K562 (cell line): ENCODE data around the gene POLR1B. TPM values are rescaled to one million over a fixed set of nuclear protein-coding genes. Genes with fewer than 3 reads are reported as not detected.

Experiments
- ATAC-seq: fragments of 200-7000 bp; cut with Tn5 transposase; 3 replicates; pipeline ENCODE4 v1.9.1; 2020; ENCODE audit warnings: moderate library complexity
- BruUV-seq: library from RNA; stranded (reverse); fragments of 400-500 nt; replicated peaks from 2 replicates; lab custom pipeline; 2021; lab: Mats Ljungman, UMichigan
- CTCF ChIA-PET: fragments of 300-600 bp; formaldehyde crosslinking; extraction: SDS; loops from one replicate; lab custom pipeline; 2021; ENCODE audit warnings: low intra/inter-chr PET ratio; lab: Yijun Ruan, JAX
- POLR2A ChIA-PET: fragments of 300-600, 350-650 bp; sonication (Branson Sonifier 250); formaldehyde crosslinking; extraction: SDS; loops from one replicate; lab custom pipeline; 2021; ENCODE audit warnings: antibody characterized with exemption, inconsistent platforms; lab: Yijun Ruan, JAX
- DNase-seq, 4 experiments: peaks; one replicate each; pipeline versions ENCODE4 v3.0.0 to v3.0.0-alpha.2; 2011 to 2018; ENCODE audit warnings: low spot score in 3 of 4, mixed read lengths in 3 of 4; ENCODE audit errors: extremely low read depth in 1 of 4
- FAIRE-seq: peaks from 2 replicates; lab custom pipeline; 2011; peaks lifted over from hg19 to GRCh38; lab: Jason Lieb, UNC
- H2AFZ ChIP-seq: 2 replicates; pipeline ENCODE4 v1.6.0; 2011; ENCODE audit warnings: low read depth, low read length, control low read depth, inconsistent platforms
- H3K27ac ChIP-seq: fragments of 200-600 bp; 3 replicates; pipeline ENCODE4 v1.8.0; 2011; ENCODE audit warnings: low read depth, mild to moderate bottlenecking, control low read depth, inconsistent platforms, low read length, moderate library complexity, mixed read lengths; ENCODE audit errors: extremely low read depth
- H3K27me3 ChIP-seq, 2 experiments: fragments of 300-600 bp in 1 of 2; 2 replicates in 1 of 2; 3 replicates in 1 of 2; pipeline versions ENCODE4 v1.6.0 to v1.8.0; 2011; ENCODE audit warnings: inconsistent platforms in 2 of 2, low read length in 2 of 2, mild to moderate bottlenecking in 1 of 2, mixed read lengths in 1 of 2, moderate library complexity in 1 of 2; ENCODE audit not compliant: control insufficient read depth in 2 of 2, insufficient read depth in 2 of 2
- H3K36me3 ChIP-seq: fragments of 300-600 bp; 3 replicates; pipeline ENCODE4 v1.8.0; 2011; ENCODE audit warnings: mild to moderate bottlenecking, low read length, inconsistent platforms; ENCODE audit not compliant: control insufficient read depth, insufficient read depth
- H3K4me1 ChIP-seq, 2 experiments: fragments of 200-600 bp in 1 of 2; replicated peaks in 1 of 2; 2 replicates in 1 of 2; 3 replicates in 1 of 2; pipeline versions ENCODE4 v1.5.1 to v1.8.0; 2011; ENCODE audit warnings: inconsistent platforms in 2 of 2, low read length in 2 of 2, mild to moderate bottlenecking in 1 of 2, mixed read lengths in 1 of 2, moderate library complexity in 1 of 2; ENCODE audit not compliant: control insufficient read depth in 2 of 2, insufficient read depth in 2 of 2
- H3K4me2 ChIP-seq: 2 replicates; pipeline ENCODE4 v1.6.1; 2011; ENCODE audit warnings: low read length, control low read depth, inconsistent platforms, mixed read lengths; ENCODE audit not compliant: insufficient read depth
- H3K4me3 ChIP-seq: fragments of 200-600 bp; sonication (generic), shearing (Covaris generic); 2 replicates; pipeline ENCODE4 v1.5.1; 2016; ENCODE audit warnings: control low read depth, inconsistent platforms
- H3K79me2 ChIP-seq: fragments of 200-600 bp; 3 replicates; pipeline ENCODE4 v1.8.0; 2011; ENCODE audit warnings: low read length, inconsistent platforms; ENCODE audit not compliant: control insufficient read depth, insufficient read depth
- H3K9ac ChIP-seq, 2 experiments: 2 replicates each; pipeline versions ENCODE4 v1.6.0 to v1.6.1; 2011; ENCODE audit warnings: low read depth in 2 of 2, low read length in 2 of 2, control low read depth in 1 of 2, inconsistent platforms in 1 of 2, mild to moderate bottlenecking in 1 of 2, mixed read lengths in 1 of 2; ENCODE audit not compliant: insufficient read depth in 1 of 2
- H3K9me1 ChIP-seq: one replicate; pipeline ENCODE4 v1.6.0; 2011; ENCODE audit warnings: inconsistent platforms, mild to moderate bottlenecking, low read length, moderate library complexity; ENCODE audit not compliant: control insufficient read depth, insufficient read depth
- H3K9me3 ChIP-seq: replicated peaks from 2 replicates; pipeline ENCODE4 v1.5.1; 2011; ENCODE audit warnings: low read depth, low read length, inconsistent platforms; ENCODE audit not compliant: control insufficient read depth, insufficient read depth
- H4K20me1 ChIP-seq: replicated peaks from 2 replicates; pipeline ENCODE4 v1.6.1; 2011; ENCODE audit warnings: low read length, inconsistent platforms, mixed read lengths; ENCODE audit not compliant: control insufficient read depth, insufficient read depth
- CREBBP ChIP-seq: IDR thresholded peaks from one replicate; pipeline ENCODE4 v1.6.1; 2012; ENCODE audit warnings: low read depth, mild to moderate bottlenecking, control low read depth, inconsistent platforms, low read length
- NFIC ChIP-seq: fragments of 450-650 bp; IDR thresholded peaks from 2 replicates; pipeline ENCODE4 v1.6.1; 2017; ENCODE audit warnings: mild to moderate bottlenecking, inconsistent platforms
- WGBS: fragments of 100-300 bp; shearing (Covaris generic); methylation state at CpG from one replicate; pipeline ENCODE4 v1.1.6; 2016; ENCODE audit warnings: low coverage, mixed read lengths; ENCODE audit not compliant: insufficient coverage; ENCODE audit errors: missing lambda C conversion rate; 5-methylcytosine and 5-hydroxymethylcytosine counted together
- in situ Hi-C: fragments of 300-500 bp; cut with MboI; formaldehyde crosslinking; loops from 4 replicates; pipeline ENCODE4 v1.15.0; 2018; ENCODE audit warnings: inconsistent platforms, mixed read lengths
- intact Hi-C: fragments of 100-400 bp; cut with micrococcal nuclease; formaldehyde crosslinking; loops from 2 replicates; pipeline ENCODE4 v1.14.2; 2022
- polyA plus RNA-seq, 8 experiments: library from polyadenylated mRNA; depleted of rRNA in 4 of 8; stranded (reverse) in 5 of 8; unstranded in 3 of 8; fragments of >200 nt; fragmentation: Nextera tagmentation in 2 of 8; fragmentation: Illumina TruSeq in 1 of 8; extraction: Ambion mirVana in 2 of 8; extraction: Trizol in 1 of 8; gene quantifications; 2 replicates each; pipeline versions ENCODE4 v1.2.1 to v1.2.3, GENCODE V29; 2011 to 2014; ENCODE audit warnings: inconsistent platforms in 1 of 8, missing spikeins in 1 of 8
- total RNA-seq, 7 experiments: library from RNA; depleted of rRNA in 6 of 7; stranded (reverse); fragments of >200 nt in 6 of 7; fragmentation: Illumina TruSeq in 2 of 7; extraction: Trizol in 2 of 7; gene quantifications; 2 replicates each; pipeline versions ENCODE4 v1.2.1 to v1.2.3, GENCODE V29; 2011 to 2021; ENCODE audit warnings: low replicate concordance in 1 of 7
- TF ChIP-seq, protein P1 (sequence below): fragments of 250-450 bp; sonication (Bioruptor Pico); IDR thresholded peaks from 2 replicates; pipeline ENCODE4 v1.4.0; 2020; ENCODE audit warnings: mild to moderate bottlenecking, moderate library complexity
- TF ChIP-seq, protein P2 (sequence below): fragments of 450-650 bp; IDR thresholded peaks from 2 replicates; pipeline ENCODE4 v1.7.1; 2018; ENCODE audit warnings: mild to moderate bottlenecking, low read depth; ENCODE audit not compliant: partially characterized antibody

Gene POLR1B
- total and polyA plus RNA-seq, 9 of the 15 experiments (the other 6 are each of a cell fraction or from before 2014, with no cell fraction given): 19.8 to 55.1 (median 40.2) TPM

DNA sequence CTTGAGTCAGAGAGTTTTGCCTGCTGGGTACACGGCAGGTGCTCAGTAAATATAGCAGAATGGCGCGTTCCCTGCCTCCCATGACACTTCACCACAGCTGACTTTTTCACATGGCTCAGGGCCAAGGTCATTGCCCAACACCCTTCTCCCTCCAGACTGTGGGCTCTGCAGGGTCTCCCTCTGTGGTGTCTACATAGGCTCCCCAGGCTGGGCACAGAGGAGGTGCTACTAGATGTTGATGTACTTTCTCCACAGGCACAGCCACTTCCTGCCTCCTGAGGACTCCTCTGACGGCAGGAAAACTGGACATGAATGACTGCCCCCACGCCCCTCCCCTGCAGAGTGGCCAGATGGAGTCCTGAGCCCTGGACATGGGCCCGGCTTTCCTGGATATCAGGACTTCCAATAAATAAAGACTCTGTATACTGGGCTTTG, 46.4 kb downstream of the POLR1B start:
- in situ Hi-C loops (loop anchor here (10.0 kb wide), 2 partner anchors 464 to 684 kb away; no protein-coding TSS in a partner anchor), intact Hi-C loops (no loop called here)
- Histone ChIP-seq H3K36me3 (peaks cover 24% of the 10 kb centered on the region; the same call in 2 of the 3 replicates), H3K4me1 (peaks cover 6 to 15% of the 10 kb centered on the region in 2 experiments; a peak in 4 of 5 replicates), H3K27ac (no peak overlapping the region), H3K4me3 (no peak overlapping the region), H3K4me2 (no peak overlapping the region), H3K9me3 (no peaks in the 10 kb centered on the region), H3K27me3 (no peaks in the 10 kb centered on the region), H3K79me2 (peaks cover 20% of the 10 kb centered on the region), H3K9ac (no peak overlapping the region), H4K20me1 (no peaks in the 10 kb centered on the region), H2AFZ (no peak overlapping the region), H3K9me1 (no peaks in the 10 kb centered on the region)
- 77% methylated on average over 4 of the region's 6 CpGs for WGBS
- ATAC-seq: no peak
- FAIRE-seq: no peak
- TF ChIP-seq, protein P1, sequence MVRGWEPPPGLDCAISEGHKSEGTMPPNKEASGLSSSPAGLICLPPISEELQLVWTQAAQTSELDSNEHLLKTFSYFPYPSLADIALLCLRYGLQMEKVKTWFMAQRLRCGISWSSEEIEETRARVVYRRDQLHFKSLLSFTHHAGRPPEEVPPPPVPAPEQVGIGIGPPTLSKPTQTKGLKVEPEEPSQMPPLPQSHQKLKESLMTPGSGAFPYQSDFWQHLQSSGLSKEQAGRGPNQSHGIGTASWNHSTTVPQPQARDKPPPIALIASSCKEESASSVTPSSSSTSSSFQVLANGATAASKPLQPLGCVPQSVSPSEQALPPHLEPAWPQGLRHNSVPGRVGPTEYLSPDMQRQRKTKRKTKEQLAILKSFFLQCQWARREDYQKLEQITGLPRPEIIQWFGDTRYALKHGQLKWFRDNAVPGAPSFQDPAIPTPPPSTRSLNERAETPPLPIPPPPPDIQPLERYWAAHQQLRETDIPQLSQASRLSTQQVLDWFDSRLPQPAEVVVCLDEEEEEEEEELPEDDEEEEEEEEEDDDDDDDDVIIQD (CRISPR knock-in tag): no peak
- TF ChIP-seq CREBBP: no peak
- TF ChIP-seq NFIC: peak; percentile 42
- TF ChIP-seq, protein P2, sequence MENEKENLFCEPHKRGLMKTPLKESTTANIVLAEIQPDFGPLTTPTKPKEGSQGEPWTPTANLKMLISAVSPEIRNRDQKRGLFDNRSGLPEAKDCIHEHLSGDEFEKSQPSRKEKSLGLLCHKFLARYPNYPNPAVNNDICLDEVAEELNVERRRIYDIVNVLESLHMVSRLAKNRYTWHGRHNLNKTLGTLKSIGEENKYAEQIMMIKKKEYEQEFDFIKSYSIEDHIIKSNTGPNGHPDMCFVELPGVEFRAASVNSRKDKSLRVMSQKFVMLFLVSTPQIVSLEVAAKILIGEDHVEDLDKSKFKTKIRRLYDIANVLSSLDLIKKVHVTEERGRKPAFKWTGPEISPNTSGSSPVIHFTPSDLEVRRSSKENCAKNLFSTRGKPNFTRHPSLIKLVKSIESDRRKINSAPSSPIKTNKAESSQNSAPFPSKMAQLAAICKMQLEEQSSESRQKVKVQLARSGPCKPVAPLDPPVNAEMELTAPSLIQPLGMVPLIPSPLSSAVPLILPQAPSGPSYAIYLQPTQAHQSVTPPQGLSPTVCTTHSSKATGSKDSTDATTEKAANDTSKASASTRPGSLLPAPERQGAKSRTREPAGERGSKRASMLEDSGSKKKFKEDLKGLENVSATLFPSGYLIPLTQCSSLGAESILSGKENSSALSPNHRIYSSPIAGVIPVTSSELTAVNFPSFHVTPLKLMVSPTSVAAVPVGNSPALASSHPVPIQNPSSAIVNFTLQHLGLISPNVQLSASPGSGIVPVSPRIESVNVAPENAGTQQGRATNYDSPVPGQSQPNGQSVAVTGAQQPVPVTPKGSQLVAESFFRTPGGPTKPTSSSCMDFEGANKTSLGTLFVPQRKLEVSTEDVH: no peak
- ChIA-PET POLR2A (no interaction called here), CTCF (interaction anchor here (0.6 kb wide), 1 partner anchor 131 kb away, joined by 3 read pairs; no protein-coding TSS in a partner anchor)
- no TSS peak for BruUV-seq
- DNase-seq: no peak
